IPS DF 19.7 (cell line): ENCODE data around the gene ST3GAL6.
A peak's percentile ranks its signal among the peaks of the same experiment; 100 is the strongest.

ENCODE experiments used
- DNase-seq: peaks from one replicate; pipeline ENCODE4 v3.0.0-alpha.2; 2013; ENCODE audit warnings: low read depth, low spot score

ST3GAL6 gene, protein sequence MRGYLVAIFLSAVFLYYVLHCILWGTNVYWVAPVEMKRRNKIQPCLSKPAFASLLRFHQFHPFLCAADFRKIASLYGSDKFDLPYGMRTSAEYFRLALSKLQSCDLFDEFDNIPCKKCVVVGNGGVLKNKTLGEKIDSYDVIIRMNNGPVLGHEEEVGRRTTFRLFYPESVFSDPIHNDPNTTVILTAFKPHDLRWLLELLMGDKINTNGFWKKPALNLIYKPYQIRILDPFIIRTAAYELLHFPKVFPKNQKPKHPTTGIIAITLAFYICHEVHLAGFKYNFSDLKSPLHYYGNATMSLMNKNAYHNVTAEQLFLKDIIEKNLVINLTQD

DNA sequence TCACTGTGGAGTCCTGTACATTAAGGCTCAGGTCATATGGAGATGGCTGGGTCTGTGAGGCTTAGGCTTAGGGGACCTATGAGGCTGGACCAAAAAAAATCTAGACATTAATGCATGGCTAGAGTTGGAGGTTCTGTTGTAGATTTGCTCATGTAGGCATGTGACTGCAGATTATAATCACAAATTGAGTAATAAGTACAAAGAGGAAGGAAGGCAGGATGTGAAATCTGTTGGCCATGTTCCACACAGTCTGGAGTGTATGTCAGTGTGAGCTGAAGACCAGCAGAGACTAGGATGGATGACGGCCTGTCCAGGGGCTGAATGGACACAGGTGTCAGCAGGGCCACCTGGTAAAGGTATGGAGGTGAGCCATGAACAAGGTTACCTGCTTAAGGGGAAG is at the start of gene ST3GAL6:
Gene ST3GAL6 (plus strand): TSS at position 265 of the 400 bp plus-strand sequence. CDS start 5,101 bp downstream, outside the sequence.
- no peak for DNase-seq

DNA sequence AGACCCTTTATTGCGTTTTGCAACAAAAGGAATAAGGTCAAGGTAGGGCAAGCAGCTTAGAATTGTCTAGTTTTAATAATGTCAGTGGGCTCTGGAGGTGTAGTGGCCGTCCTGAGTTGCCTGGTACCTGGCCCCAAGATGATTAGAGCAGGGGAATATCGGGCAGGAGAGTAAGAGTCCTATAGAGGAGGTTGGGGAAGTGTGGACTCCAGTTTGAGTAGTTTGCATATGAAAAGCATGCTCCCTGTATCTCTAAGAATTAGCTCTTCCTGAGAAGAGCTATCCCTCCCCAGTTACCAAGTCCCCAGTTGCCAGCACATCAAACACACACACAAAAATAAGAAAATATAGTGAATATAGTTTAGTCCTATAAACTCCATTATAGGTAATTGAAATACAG is 49.2 kb upstream of the ST3GAL6 start:
- no peak for DNase-seq

DNA sequence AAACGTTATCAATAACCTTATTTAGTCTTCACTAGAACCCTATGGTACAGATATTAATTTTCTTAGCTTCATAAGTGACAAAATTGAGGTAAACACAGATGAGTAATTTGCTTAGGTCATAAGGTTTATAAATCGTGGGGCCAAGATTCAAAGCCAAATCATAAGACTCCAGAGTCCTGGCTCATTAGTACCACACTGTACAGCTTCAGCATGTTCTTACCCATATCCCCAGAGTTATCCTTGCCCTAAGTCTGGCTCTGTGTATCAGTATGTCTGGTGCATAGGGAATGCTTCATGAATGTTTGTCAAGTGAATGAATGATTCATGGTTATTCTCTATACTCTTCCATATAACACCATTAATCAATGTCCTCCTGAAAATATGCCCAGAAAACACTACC is 45.6 kb upstream of the ST3GAL6 start:
- DNase-seq: no peak

DNA sequence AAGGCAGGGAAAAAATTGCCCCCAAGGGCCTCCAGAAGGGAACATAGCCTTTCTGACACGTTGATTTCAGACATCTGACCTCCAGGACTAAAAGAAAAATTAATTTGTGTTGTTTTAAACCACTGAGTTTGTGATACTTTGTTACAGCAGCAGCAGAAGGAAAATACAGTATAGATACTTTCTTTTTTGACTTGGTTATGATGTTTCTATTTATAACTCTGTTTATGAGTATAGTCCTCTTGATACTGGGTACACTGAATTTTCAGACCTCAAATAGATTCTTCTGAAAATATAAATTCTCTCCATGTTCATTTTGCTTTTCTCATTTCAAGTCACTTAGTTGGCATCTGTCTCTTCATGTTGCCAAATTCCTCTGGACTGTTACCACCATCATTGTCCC is 44.4 kb upstream of the ST3GAL6 start:
- no peak for DNase-seq

DNA sequence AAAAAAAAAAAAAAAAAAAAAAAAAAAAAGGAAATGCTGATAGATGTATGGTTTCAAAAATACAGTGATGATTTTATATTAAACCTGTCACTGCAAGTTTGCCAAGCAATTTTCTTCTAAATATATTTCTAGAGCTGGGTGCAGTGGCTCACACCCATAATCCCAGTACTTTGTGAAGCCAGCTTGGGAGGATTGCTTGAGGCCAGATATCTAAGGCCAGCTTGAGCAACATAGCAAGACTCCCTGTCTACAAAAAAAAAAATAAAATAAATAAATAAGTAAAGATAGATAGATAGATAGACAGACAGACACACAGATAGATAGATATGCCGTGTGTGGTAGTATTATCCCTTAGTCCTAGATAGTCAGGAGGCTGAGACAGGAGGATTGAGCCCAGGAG is 41.4 kb upstream of the ST3GAL6 start:
- DNase-seq: no peak

DNA sequence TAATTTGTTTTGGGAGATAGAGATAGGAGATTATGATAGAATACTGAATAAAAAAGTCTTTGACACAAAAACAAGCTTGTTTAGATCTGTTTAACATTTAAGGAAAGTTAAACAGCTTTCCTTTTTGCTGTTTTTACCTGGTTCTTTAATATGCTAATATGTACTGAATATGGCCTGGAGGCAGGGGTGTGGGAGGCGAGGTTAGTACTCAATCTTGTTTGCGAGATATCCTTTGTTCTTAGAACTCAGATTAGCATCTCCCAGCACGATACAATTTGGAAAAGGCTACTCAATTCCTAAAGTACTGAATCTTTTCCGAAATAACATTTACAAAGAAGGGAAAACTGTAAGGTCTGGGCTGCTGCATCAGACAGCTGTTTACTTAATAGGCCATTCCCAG is 40.8 kb upstream of the ST3GAL6 start:
- DNase-seq: peak; percentile 30

DNA sequence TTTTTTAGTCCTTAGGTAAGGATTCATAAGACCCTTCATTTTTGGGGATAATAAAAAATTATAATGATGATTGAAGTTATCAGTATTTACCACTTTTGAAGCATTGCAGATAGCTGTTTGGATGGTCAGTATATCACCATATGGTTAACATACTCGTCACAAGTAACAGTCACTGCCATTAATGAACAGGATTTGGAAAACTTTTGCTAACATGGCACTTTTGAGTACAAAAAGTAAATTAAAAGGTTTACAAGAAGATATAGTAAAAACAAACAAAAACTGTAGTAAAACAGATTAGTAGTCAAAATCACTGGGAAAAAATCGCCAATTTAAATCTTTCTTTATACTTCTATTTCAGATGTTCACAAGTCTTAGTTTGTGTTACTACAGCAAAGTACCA is 37.8 kb upstream of the ST3GAL6 start:
- no peak for DNase-seq

DNA sequence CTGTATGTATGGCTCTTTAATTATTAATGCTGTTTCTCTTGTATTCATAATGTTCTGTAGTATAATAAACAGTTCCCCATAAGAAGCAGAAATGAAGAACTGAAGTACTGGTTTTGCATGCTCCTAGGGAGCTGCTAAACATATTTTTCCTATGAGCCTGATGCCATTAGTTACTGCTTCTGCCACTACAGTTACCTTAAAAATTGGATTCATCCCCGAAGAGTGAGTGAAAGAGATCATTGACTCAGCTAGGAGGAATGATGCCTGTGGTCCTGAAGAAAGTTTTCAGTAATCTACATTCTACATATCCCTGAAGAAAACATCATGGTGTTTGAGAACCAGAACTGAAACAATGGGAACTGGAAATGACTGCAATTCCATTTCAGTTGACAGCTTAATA is 37.1 kb upstream of the ST3GAL6 start:
- no peak for DNase-seq

DNA sequence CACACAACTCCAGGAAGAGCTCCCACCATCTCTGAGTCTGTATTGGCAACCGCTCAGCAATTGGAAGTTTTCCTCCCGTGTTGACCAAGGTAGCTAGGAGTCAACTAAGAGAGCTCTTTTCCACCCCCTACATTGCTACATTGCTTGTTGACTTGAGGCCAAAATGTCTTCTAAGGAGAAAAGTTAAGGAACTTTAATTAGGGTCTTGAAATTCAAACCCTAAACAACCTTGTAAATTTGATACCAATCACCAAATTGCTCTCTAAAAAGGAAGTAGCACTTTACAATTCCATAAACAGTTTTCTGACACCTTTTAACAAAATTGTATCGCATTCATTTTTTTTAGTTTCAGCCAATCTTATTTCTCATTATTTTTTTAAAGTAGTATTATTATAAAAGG is 35.5 kb upstream of the ST3GAL6 start:
- DNase-seq: no peak

DNA sequence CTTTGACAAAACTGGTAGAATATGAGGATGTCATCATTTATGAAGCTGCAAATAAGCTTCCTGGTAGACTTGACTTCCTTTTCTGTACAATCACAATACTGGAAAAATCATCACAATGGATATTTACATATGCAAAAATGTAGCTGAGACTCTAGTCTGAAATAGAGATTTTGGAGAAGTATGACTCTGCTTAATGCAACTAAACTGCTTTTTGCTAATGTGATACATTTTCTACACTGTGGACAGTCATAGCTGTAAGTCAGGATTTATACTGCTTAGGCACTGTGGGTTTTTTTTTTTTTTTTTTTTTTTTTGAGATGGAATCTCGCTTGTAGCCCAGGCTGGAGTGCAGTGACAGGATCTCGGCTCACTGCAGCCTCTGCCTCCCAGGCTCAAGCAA is 34.5 kb upstream of the ST3GAL6 start:
- no peak for DNase-seq

DNA sequence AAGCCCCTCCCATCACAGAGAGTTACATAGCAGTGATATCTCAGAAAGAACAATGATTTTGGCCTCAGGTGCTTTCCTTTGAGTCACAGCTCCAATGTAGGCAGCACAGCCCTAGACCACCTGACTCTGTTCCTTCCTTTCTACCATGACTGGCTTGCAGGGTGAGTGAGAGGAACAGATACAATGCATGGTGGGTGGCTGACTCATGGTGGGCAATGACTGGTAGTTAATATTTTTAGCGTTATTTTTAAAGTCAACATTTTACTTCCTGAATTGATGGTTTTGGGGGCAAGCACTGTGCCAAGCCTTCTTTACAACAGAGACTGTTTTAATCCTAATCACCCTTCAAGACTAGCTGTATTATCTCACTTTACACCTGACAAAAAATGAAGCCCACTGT is 32.8 kb upstream of the ST3GAL6 start:
- no peak for DNase-seq

DNA sequence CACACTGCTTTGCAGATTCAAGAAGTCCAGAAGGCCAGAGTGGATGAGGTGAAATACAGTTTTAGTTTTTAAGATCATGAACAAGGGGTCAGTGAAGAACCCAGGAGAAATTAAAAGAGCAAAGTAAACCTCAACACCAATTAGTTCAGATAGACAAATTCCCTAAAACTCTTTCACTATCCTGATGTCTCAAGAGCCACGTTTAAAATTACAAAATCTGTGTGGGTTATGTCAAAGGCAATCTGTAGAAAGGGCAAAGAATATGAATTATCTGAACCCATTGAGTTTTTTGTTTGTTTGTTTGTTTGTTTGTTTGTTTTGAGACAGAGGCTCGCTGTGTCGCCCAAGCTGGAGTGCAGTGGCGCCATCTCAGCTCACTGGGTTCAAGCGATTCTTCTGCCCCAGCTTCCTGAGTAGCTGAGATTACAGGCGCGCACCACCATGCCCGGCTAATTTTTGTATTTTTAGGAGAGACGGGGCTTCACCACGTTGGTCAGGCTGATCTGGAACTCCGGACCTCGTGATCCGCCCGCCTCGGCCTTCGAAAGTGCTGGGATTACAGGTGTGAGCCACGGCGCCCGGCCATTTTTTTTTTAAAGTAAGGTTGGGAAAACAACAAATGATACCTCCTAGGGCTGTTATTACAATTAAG is 32.1 kb upstream of the ST3GAL6 start:
- DNase-seq: no peak

DNA sequence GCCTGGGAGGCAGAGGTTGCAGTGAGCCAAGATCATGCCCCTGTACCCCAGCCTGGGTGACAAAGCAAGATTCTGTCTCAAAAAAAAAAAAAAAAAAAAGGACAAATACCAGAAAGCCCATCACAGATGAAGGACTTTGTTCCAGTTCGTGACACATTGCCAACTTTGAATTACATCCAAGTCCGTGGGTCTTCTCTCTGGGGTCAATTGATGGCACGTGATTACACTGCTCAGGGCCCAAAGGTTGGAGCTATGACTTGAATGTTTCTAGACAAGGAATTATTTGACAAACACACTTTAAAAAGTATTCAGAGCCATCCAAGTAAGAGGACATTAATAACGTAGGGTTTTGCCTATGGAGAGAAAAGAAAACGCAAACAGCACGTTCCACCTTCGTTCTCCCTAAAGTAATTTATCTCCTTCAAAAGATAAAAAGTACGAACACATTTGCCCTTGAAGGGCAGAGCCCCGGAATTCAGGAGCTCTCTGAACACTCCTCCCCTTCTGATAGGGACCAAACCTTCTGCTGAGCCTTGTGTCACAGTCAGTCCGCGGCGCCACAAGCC is 31.3 kb upstream of the ST3GAL6 start:
- no peak for DNase-seq

DNA sequence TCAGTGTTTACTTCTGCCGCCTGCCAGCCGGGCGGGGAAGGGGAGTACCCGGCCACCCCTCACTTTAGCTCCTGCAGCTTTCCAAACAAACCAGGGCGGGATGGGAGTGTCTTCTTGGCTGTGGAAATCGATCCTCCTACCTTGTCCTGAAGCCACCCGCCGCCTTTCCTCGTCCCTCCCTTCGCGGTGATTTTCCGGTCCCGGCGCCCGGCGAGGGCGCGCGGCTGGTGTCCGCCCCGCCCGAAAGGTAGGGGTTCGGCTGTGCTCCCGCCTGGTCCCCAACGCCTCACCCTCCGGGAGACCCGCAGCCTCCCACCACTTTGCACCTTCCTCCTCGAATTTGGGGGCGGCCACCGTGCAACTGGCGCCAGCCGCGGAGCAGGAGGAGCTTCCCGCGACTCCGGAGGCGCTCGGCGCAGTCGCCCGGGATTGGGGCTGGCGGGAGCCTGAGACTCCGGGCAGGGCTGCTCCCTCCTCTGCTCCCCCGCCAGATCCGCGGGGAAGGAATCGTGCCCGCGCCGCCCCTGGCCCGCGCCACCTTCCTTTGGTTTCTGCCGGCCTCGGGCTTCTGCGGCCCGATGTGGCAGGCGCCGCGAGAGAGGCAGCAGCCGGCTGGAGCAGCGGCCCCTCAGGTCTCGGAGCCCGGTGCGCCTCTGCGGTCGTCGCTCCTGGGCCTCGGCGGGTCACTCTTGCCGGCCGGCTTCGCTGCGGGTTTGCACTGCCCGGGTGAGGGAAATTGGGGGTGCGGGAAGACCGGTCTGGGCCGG is 30.7 kb upstream of the ST3GAL6 start:
- DNase-seq: peak; percentile 52

DNA sequence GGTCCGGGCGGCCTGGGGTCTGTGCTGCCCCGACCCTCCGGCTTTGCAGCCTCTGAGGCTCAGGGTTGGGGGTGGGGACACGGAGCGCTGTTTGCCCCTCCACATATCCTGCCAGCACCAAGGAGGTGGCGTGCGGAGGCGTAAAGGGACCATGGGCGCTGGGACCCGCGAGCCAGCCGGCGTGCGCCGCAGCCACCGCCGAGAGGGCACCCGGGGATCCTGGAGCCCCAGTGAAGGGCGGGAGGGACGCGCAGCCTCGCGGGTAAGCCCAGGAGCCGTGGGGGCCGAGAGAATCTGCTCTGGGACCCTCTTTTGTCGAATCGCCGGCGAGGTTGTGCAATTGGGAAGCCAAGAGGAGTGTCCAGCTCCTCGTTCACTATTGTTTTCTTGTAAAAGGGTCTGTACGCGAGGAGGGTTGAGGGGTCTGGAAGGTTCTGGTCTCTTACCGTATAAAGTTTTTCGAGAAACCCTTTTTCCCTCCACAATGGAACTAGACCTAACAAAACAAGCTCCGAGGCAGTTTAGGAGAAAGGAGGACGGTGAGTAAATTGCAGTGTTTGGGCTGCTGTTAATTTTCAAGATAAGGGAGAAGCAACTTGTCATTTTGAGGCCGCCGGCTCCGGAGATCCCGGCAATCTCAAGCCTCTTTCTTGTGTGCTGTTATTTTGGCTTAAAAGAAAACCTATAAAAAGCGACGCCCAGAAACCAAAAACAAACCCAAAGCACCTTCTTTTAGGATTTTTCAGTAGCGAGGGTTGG is 29.9 kb upstream of the ST3GAL6 start:
- no peak for DNase-seq

DNA sequence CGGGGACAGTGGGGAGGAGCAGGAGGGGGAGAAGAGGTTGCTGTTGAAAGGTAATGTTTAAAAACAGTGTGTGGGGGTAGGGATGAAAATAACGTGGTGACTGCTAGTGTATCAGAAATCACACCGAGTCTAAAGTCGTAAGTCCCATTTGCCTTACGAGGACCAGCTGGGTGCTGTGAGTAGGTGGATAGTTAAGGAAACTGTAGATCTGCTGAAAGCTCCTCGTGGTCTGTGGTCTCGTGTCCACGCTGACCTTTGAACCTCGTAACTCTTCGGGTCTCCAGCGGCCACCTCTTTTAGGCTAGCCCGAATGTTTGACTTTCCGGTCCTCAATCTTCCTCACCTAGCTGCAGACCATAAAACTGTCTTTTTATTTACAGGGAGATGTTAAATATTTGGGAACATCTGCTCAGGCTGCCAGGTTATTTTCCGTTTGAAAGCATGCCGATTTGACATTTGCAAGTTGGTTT is 29.3 kb upstream of the ST3GAL6 start:
- no peak for DNase-seq

DNA sequence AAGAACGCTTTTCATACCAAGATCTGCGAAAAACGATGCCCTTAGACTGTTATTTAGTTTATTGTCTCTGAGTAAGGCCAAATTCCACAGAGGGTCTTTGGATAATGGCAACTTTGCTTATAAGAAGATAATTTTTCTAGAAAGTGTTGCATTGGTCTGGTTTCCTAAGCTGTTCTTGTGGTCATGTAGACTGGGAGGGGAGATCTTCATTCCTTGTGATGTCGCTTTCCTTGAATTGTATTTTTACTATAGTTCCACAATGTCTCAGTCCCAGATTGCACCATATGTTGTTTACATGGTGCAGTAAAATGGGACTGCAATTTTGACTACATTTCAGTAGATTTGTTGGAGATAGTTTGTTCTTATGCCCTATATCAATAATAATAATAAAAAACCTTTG is 28.8 kb upstream of the ST3GAL6 start:
- no peak for DNase-seq

DNA sequence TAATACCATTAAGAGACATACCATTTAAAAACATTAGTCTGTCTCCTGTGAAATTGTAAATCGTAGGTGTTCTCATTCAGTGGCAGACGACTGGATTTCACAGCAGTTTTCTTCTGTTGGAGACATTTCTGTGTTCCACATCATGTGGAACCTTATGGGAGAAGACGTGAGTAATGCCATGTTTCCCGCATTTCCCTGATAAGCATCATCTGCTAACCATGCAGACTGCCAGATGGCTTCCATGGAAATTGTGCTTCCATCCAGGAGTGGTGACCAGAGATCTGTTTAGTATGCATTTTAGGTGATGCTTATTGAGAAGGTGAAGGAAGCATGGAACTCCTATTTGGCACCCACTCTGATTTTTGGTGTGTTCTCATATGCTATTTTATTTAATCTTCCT is 28.4 kb upstream of the ST3GAL6 start:
- DNase-seq: no peak

DNA sequence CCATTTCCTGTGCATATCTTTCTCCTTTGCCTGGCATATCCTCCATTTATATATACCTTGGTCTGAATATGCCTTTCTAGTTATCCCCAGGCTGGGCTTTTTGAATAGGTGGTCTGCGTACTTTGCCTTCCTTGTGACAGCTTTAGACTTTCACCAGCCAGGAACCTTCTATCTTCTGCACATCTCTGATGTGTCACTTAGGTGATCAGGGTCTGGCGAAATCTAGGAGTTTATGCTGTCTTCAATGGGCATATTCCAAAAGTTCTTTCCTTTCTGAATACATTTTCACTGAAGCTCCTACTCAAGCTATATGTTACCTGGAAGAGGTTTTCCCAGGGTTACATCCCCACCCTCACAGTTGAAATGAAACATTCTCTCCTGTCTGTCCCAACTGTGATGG is 27.8 kb upstream of the ST3GAL6 start:
- no peak for DNase-seq

DNA sequence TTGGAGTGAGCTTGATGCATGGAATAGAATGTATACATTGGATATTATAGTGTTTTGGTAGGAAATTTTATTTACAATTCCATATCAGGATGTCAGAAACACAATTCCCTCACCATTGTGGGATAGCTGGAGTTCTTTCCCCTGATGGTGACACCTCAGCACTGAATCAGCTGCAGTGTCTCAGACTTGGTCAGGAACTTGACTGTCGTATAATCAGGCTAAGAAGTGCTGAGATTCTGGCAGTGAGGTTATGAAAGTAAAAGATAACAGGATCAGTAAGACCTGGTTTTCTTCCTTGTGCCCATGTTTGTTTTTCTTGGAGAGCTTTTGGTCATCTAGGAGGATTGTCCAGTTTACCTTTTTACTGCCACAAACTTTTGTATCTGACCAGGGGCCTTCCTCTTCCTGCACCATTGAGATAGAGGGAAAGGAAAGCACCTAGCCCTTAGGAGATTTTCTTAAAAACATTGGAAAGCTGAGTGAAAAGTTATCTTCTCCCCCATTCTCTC is 27.3 kb upstream of the ST3GAL6 start:
- no peak for DNase-seq

DNA sequence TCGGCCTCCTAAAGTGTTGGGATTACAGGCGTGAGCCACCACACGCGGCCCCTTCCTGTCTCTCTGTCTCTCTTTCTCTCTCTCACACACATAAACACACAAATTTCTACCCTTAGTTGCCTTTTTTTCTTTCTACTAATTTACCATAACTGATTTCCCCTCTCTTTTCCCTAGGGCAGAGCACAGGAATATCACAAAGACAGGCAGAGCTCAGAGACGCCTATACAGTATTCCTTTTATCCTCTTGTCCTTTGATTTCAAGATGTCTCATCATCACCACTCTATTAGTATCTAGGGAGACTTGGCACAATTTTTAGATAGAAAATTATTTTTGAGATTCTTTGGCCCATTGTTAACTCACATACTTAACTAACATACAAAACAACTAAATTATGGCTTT is 25.8 kb upstream of the ST3GAL6 start:
- DNase-seq: no peak
